HG02973 (cell line): ENCODE data around the gene CACNA1B.

Experiments used
- ATAC-seq: cut with Tn5 transposase; IDR thresholded peaks from one replicate; pipeline ENCODE4 v1.9.1; 2021; ENCODE audit warnings: moderate library complexity; ENCODE audit not compliant: unreplicated experiment

CACNA1B gene

DNA sequence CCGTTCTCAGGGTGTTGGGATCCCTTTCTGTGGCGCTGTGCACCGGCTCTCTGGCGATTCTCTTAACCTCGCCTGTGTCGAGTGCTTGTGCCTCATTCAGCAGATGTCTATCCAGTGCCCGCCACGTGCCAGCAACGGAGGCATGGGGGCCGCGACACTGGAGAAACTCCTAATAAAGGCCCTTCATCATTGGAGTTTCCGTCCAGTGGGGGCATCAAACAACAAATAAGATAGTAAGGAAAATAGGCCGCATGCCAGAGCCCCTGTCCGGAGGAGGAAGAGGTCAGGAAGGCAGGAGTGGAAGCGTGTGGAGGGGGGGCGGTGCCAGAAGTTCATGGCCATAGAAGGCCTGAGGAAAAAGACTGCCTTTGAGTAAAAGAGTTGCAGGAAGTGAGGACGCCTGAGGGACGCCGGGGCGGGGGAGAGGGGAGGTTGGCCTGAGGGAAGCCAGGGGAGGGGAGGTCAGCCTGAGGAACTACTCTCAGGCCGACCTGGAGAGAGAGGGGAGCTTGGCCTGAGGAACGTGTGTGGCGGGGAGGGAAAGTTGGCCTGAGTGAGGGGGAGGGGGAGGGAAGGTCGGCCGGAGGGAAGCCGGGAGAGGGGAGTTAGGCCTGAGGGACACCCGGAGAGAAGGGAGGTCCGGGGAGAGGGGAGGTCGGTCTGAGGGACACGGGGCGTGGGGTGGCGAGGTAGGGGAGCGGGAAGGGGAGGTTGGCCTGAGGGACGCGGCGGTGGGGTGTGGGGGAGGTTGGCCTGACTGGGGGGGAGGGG is 82.2 kb downstream of the CACNA1B start:
- ATAC-seq = no peak

GRCh38 chr9:137960496-137960895 is 82.9 kb downstream of the CACNA1B start:
- no peak for ATAC-seq

DNA sequence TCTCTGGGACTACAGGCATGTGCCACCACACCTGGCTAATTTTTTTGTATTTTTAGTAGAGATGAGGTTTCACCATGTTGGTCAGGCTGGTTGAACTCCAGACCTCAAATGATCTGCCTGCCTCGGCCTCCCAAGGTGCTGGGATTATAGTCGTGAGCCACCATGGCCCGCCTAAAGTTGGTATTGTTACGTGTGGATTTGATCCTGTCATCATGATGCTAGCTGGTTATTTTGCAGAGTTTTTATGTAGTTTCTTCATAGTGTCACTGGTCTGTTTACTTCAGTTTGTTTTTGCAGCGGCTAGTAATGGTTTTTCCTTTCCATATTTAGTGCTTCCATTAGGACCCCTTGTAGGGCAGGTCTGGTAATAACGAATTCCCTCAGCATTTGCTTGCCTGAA is 85.9 kb downstream of the CACNA1B start:
- ATAC-seq = no peak

- ATAC-seq = no peak
Measured at GRCh38 chr9:137965177-137965795, 87.7 kb downstream of the CACNA1B start.

- ATAC-seq = no peak
Measured at GRCh38 chr9:137967280-137967953, 89.8 kb downstream of the CACNA1B start.

DNA sequence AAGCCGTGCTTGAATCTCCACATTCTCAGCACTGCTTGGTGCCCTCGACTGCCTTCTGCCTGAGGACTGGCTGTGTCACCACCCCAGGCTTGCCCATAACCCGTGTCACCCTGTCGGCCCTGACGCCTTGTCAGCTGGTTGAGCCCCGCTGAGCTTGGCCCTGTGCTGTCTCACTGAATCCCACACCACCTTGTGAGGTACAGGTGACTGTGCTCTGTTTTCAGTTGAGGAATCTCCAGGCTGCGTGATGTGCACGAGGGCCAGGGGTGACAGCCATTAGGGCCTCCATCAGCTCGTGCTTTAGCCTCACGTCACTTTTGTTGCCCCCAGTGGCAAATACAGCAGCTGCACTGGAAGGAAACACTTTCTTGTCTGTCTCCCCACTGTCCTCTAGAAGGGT is 90.7 kb downstream of the CACNA1B start:
- ATAC-seq = no peak

- no peak for ATAC-seq
Measured at GRCh38 chr9:137969008-137969407, 91.4 kb downstream of the CACNA1B start.

DNA sequence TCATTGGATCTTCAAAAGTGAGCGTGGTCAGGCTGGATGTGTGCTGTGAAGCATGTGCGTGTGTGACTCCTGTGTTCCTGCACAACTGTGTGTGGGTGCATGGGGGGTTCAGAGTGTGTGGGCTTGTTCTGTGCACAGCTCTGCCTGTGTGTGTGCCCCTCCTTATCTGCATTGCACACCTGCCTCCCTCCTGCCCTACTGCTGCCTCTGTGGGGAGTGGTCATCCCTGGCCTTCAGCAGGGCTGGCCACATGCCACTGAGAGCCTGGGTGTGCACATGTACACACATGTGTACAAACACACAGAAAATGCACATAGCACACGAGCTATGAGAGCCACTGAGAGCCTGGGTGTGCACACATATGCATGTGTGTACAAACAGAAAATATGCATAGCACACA is 92.1 kb downstream of the CACNA1B start:
- no peak for ATAC-seq

GRCh38 chr9:137970098-137970497 is 92.5 kb downstream of the CACNA1B start:
- ATAC-seq = no peak

DNA sequence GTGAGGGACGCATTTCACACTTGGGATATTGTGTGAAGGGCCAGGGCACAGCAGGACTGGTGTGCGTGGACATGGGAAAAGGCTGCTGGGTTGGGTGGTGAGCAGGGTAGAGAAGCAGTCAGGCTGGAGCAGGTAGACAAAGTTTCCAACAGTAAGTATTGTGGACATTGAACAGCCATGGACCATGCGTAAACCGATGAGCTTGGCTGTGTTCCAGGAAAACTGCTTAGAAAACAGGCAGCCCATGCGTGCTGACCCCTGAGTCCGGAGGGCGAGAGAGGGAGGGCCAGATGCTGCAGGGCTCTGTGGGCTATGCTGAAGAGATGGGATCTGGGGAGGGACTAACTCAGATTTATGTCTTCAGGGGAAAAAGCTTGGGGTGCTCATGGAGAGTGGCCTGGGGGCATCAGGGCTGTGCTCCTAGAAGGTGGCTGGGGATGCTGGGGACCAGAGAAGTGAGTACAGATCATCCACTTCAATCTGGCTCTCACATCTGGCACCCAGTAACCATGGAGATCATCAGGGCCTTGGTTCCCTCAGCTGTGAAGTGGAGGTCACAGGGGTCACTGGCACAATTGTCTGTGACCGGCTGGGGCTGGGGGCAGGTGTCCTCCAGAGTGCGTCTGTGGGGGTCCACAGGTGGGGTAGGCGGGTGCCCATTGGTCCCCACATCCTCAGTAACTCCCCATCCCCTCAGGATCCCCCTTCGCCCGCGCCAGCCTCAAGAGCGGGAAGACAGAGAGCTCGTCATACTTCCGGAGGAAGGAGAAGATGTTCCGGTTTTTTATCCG is 93.3 kb downstream of the CACNA1B start:
- no peak for ATAC-seq

- ATAC-seq = no peak
Measured at GRCh38 chr9:137971477-137972138, 94.0 kb downstream of the CACNA1B start.

- ATAC-seq = no peak
Measured at GRCh38 chr9:137972355-137972987, 94.9 kb downstream of the CACNA1B start.

GRCh38 chr9:137972988-137973470 is 95.4 kb downstream of the CACNA1B start:
- no peak for ATAC-seq

DNA sequence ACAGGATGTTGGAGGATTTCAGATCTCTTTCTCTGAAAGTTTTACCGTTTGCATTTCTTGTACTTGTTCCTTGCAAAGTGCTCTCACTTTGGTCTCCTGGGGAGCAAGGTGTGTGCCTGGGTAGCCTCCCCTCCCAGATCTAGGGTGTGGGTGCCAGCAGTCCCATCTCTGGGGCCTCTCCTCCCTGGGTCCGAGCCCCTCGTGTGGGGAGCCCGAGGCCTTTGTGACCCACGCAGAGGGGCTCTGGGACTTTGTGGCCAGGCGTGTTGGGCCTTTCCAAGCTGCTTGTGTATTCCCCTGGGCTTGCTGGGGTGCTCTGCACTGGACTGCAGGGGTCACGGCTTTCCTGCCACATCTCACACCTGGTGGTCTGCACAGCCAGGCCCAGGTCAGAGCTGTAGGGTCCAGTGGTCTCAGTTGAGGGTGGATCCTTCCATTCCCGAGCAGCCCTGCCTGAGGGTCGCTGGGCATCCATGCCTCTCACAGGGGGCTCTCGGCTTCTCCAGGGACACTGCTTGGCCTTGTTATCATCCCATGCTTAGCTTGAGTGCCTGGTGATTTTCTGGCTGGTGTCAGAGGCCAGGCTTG is 96.3 kb downstream of the CACNA1B start:
- ATAC-seq = no peak

GRCh38 chr9:137974746-137975526 is 97.4 kb downstream of the CACNA1B start:
- no peak for ATAC-seq

GRCh38 chr9:137975527-137975913 is 97.9 kb downstream of the CACNA1B start:
- ATAC-seq = no peak

GRCh38 chr9:137975936-137976565 is 98.5 kb downstream of the CACNA1B start:
- ATAC-seq = no peak

- ATAC-seq = no peak
Measured at GRCh38 chr9:137977571-137978261, 100.1 kb downstream of the CACNA1B start.
